WERI-Rb-1 (cell line): ENCODE data around the gene FOXN3.

Experiments used
- DNase-seq: peaks from one replicate; pipeline ENCODE4 v3.0.0-alpha.2; 2020
- H3K27ac ChIP-seq: fragments of 250-450 bp; sonication (Bioruptor Pico); 2 replicates; pipeline ENCODE4 v1.5.1; 2020; ENCODE audit warnings: mild to moderate bottlenecking, moderate library complexity
- H3K27me3 ChIP-seq: fragments of 250-450 bp; sonication (Bioruptor Pico); 2 replicates; pipeline ENCODE4 v1.5.1; 2021; ENCODE audit warnings: mild to moderate bottlenecking, low read depth, moderate library complexity; ENCODE audit not compliant: insufficient read depth, severe bottlenecking
- H3K36me3 ChIP-seq: fragments of 250-450 bp; sonication (Bioruptor Pico); 2 replicates; pipeline ENCODE4 v1.5.1; 2020; ENCODE audit warnings: mild to moderate bottlenecking, moderate library complexity
- H3K4me3 ChIP-seq: 2 replicates; pipeline ENCODE4 v1.5.1; 2011; ENCODE audit warnings: low read depth, mild to moderate bottlenecking, control low read depth, low read length
- H3K9me3 ChIP-seq: fragments of 250-450 bp; sonication (Bioruptor Pico); 2 replicates; pipeline ENCODE4 v1.5.1; 2021; ENCODE audit warnings: mild to moderate bottlenecking, moderate library complexity; ENCODE audit not compliant: severe bottlenecking
- CTCF ChIP-seq: IDR thresholded peaks from 2 replicates; pipeline ENCODE4 v1.5.1; 2011; ENCODE audit warnings: low read depth, mild to moderate bottlenecking, control low read depth, inconsistent platforms, low read length

FOXN3 gene

GRCh38 chr14:89457007-89457406 lies 40.0 kb upstream of the FOXN3 start:
- no peak for DNase-seq
- Histone ChIP-seq H3K27me3 (no peaks in the 10 kb centered on the region), H3K4me3 (no peak overlapping the region), H3K36me3 (no peaks in the 10 kb centered on the region), H3K27ac (no peak overlapping the region), H3K9me3 (no peaks in the 10 kb centered on the region)
- no peak for TF ChIP-seq CTCF

GRCh38 chr14:89455412-89455811 lies 38.4 kb upstream of the FOXN3 start:
- no peak overlapping the region for H3K4me3 ChIP-seq
- H3K36me3 ChIP-seq, result no peaks in the 10 kb centered on the region
- H3K27ac ChIP-seq, result no peak overlapping the region
- no peaks in the 10 kb centered on the region for H3K27me3 ChIP-seq
- no peak for TF ChIP-seq CTCF
- no peaks in the 10 kb centered on the region for H3K9me3 ChIP-seq
- peak; percentile 52 for DNase-seq

- H3K27ac ChIP-seq, result no peak overlapping the region
- TF ChIP-seq CTCF, result no peak
- H3K36me3 ChIP-seq, result no peaks in the 10 kb centered on the region
- H3K9me3 ChIP-seq, result no peaks in the 10 kb centered on the region
- DNase-seq, result no peak
- no peak overlapping the region for H3K4me3 ChIP-seq
- no peaks in the 10 kb centered on the region for H3K27me3 ChIP-seq
These were observed 38.0 kb upstream of the FOXN3 start for GRCh38 chr14:89454996-89455395.

- H3K27ac ChIP-seq, result no peak overlapping the region
- no peaks in the 10 kb centered on the region for H3K36me3 ChIP-seq
- TF ChIP-seq CTCF, result no peak
- no peak overlapping the region for H3K4me3 ChIP-seq
- H3K9me3 ChIP-seq, result no peaks in the 10 kb centered on the region
- no peak for DNase-seq
- H3K27me3 ChIP-seq, result no peaks in the 10 kb centered on the region
These were observed 35.2 kb upstream of the FOXN3 start for GRCh38 chr14:89452281-89452680.

- Histone ChIP-seq H3K27ac (no peak overlapping the region), H3K36me3 (no peaks in the 10 kb centered on the region), H3K4me3 (no peak overlapping the region), H3K27me3 (no peaks in the 10 kb centered on the region), H3K9me3 (no peaks in the 10 kb centered on the region)
- no peak for DNase-seq
- TF ChIP-seq CTCF, result no peak
These were observed 34.2 kb upstream of the FOXN3 start for GRCh38 chr14:89451229-89451628.

- Histone ChIP-seq H3K27ac (no peak overlapping the region), H3K36me3 (no peaks in the 10 kb centered on the region), H3K4me3 (no peak overlapping the region), H3K9me3 (no peaks in the 10 kb centered on the region), H3K27me3 (no peaks in the 10 kb centered on the region)
- no peak for DNase-seq
- no peak for TF ChIP-seq CTCF
These were observed 30.3 kb upstream of the FOXN3 start for GRCh38 chr14:89447182-89447944.
